Adrenal gland (tissue), 5 donors: ENCODE measurements around the gene PGC.

ENCODE experiments used
- POLR2A ChIP-seq, 2 donors: fragments of 450-650 bp; IDR thresholded peaks; one replicate each; pipeline ENCODE4 v1.6.1; 2017; ENCODE audit warnings: antibody characterized with exemption in 2 of 2, mild to moderate bottlenecking in 2 of 2, moderate library complexity in 1 of 2
- TF ChIP-seq, protein P1 (sequence below), 6 experiments: fragments of 450-650 bp in 4 of 6; fragments of 200-600 bp in 2 of 6; sonication (generic) in 1 of 6; IDR thresholded peaks; 1 replicate in 5 of 6; 2 replicates in 1 of 6; pipeline versions ENCODE4 v1.5.1 to v1.8.0; 2016 to 2021; ENCODE audit warnings: antibody characterized with exemption in 6 of 6, mild to moderate bottlenecking in 2 of 6, moderate library complexity in 1 of 6
- donor health status: DM: no; HTN: no; CAD: no.

DNA sequence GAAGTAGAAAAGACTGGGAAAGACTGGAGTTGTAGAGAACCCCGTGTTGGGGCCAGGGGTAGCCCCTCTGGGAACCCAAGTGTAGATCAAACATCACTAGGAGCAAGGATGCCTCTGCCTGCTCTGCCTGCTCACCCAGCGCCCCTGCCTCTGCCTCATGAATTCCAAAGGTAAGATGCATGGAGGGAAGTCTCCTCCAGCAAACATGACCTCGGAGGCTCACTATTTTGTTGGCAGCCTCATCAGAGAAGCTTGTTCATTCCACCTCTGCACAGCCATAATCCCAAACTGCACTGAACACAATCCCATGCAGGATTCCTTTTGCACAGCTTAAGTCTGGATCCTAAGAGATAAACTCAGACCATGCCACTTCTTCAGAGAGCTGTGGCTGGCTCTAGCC is 27.6 kb upstream of the PGC start:
- TF ChIP-seq, protein P1, sequence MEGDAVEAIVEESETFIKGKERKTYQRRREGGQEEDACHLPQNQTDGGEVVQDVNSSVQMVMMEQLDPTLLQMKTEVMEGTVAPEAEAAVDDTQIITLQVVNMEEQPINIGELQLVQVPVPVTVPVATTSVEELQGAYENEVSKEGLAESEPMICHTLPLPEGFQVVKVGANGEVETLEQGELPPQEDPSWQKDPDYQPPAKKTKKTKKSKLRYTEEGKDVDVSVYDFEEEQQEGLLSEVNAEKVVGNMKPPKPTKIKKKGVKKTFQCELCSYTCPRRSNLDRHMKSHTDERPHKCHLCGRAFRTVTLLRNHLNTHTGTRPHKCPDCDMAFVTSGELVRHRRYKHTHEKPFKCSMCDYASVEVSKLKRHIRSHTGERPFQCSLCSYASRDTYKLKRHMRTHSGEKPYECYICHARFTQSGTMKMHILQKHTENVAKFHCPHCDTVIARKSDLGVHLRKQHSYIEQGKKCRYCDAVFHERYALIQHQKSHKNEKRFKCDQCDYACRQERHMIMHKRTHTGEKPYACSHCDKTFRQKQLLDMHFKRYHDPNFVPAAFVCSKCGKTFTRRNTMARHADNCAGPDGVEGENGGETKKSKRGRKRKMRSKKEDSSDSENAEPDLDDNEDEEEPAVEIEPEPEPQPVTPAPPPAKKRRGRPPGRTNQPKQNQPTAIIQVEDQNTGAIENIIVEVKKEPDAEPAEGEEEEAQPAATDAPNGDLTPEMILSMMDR (IDR thresholded peaks at IDR 0.05), result no peak
- TF ChIP-seq POLR2A (IDR thresholded peaks at IDR 0.05), result no peak
